Nephron progenitor cell (in vitro differentiated cells): ENCODE results near the gene ZNF143.
A peak's percentile ranks its signal among the peaks of the same experiment; 100 is the strongest.

Source experiments
- DNase-seq: peaks from one replicate; pipeline ENCODE4 v3.0.0; 2021
- H3K27ac Mint-ChIP-seq: 2 replicates; pipeline ENCODE4 v1.8.0; 2021; ENCODE audit warnings: mild to moderate bottlenecking, moderate library complexity, mixed read lengths
- H3K27me3 Mint-ChIP-seq: 2 replicates; pipeline ENCODE4 v1.8.0; 2021; ENCODE audit warnings: mild to moderate bottlenecking, low read depth, mixed read lengths; ENCODE audit not compliant: poor library complexity
- H3K36me3 Mint-ChIP-seq: 2 replicates; pipeline ENCODE4 v1.8.0; 2021; ENCODE audit warnings: low read depth, mixed read lengths
- H3K4me1 Mint-ChIP-seq: 2 replicates; pipeline ENCODE4 v1.8.0; 2021; ENCODE audit warnings: mixed read lengths
- H3K4me3 Mint-ChIP-seq: 2 replicates; pipeline ENCODE4 v1.8.0; 2021; ENCODE audit warnings: mild to moderate bottlenecking, moderate library complexity, mixed read lengths
- H3K9me3 Mint-ChIP-seq: 2 replicates; pipeline ENCODE4 v1.8.0; 2021; ENCODE audit warnings: mild to moderate bottlenecking, moderate library complexity, mixed read lengths
- TF ChIP-seq, protein P1 (sequence below): fragments of 200-600 bp; sonication (generic); IDR thresholded peaks from 2 replicates; pipeline ENCODE4 v1.5.0; 2021; ENCODE audit warnings: antibody characterized with exemption

Gene ZNF143

DNA sequence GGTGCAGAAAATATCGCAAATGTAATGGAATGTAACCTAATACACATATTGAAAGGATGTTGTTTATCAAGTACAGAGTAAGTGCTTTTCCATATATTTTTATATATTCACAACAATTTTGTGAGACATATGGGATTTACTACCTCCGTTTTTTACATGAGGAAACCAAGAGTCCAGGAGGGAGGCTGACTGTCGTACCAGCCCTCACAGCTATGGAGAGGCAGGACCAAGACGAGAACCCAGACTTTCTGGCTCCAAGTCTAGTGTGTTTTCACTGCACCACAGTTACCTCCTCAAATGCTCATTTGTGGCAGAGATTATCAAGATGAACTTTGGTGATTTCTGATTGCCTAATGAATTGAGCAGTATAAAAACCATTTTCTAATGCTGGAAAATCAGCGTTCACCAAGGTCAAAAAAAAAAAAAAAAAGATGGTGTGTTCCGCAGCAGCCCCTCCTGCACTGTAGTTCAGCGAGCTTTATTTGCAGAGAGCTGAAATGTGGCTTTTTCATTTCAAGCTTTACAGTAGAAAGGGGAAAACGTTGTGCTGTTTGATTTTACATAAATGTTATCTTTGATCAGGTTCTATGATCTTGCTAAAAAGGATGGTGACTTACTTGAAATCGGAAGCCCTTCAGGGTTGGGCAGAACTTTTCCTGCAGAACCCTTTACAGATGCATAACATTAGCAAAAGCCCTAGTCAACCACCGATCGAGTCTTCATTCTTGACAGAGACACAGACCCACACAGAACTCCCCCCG lies 67.9 kb downstream of the ZNF143 start:
- DNase-seq: no peak
- Mint-ChIP-seq H3K27ac (peak overlapping the region; percentile 16), H3K4me3 (no peak overlapping the region), H3K36me3 (peaks cover 28% of the 10 kb centered on the region), H3K9me3 (no peaks in the 10 kb centered on the region), H3K27me3 (peaks cover 3% of the 10 kb centered on the region), H3K4me1 (peaks cover 33% of the 10 kb centered on the region)
- TF ChIP-seq, protein P1, sequence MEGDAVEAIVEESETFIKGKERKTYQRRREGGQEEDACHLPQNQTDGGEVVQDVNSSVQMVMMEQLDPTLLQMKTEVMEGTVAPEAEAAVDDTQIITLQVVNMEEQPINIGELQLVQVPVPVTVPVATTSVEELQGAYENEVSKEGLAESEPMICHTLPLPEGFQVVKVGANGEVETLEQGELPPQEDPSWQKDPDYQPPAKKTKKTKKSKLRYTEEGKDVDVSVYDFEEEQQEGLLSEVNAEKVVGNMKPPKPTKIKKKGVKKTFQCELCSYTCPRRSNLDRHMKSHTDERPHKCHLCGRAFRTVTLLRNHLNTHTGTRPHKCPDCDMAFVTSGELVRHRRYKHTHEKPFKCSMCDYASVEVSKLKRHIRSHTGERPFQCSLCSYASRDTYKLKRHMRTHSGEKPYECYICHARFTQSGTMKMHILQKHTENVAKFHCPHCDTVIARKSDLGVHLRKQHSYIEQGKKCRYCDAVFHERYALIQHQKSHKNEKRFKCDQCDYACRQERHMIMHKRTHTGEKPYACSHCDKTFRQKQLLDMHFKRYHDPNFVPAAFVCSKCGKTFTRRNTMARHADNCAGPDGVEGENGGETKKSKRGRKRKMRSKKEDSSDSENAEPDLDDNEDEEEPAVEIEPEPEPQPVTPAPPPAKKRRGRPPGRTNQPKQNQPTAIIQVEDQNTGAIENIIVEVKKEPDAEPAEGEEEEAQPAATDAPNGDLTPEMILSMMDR: no peak

DNA sequence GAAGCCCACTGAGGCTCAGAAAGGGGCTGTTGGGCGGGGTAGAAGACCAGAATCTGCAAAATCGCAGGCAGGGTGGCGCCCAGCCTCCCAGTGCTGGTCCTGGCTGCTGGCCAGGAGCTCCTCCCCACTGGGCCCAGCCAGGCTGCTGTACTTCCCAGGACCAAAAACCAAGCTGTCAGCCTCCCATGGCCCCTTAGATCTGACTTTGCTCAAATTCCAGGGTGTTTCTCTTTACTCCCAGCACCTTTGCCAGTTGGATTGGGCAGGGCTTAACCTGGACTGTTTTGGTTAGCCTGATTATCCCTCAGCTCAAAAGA lies 68.5 kb downstream of the ZNF143 start:
- Mint-ChIP-seq H3K27me3 (peaks cover 3% of the 10 kb centered on the region), H3K4me1 (peaks cover 38% of the 10 kb centered on the region), H3K27ac (peak overlapping the region; percentile 94), H3K36me3 (peaks cover 24% of the 10 kb centered on the region), H3K4me3 (no peak overlapping the region), H3K9me3 (no peaks in the 10 kb centered on the region)
- TF ChIP-seq, protein P1: no peak
- no peak for DNase-seq

DNA sequence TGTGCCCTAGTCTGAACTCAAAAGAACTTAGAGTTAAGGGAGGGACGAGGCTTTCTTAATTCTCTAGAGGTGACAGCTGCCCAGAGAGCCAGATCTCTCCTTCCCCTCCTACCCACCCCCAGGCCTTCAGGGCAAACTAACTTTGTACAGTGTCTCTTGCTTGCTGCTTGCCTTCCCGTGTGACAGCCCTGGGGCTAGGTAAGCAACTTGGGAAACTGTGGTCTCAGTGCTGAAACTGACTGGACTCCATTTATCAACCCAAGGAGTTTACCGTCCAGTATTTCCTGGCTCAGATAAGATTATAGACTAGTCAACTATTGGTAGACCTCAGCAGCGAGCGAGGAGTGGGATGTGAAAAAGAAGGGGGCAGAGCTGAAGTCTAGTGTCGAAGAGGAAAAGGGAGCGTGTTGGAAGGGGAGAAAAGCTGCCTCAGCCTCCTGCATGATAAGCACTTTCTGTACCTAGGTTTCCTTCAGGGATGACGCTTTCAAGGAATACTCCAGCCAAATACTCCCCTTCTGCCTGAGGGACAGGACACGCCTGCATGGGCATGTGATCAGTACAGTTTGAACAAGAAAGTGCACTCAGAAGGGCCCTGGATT lies 69.3 kb downstream of the ZNF143 start:
- Mint-ChIP-seq H3K27ac (peak overlapping the region; percentile 94), H3K4me1 (peaks cover 43% of the 10 kb centered on the region), H3K9me3 (no peaks in the 10 kb centered on the region), H3K27me3 (peaks cover 3% of the 10 kb centered on the region), H3K4me3 (no peak overlapping the region), H3K36me3 (peaks cover 24% of the 10 kb centered on the region)
- no peak for DNase-seq
- TF ChIP-seq, protein P1: no peak

DNA sequence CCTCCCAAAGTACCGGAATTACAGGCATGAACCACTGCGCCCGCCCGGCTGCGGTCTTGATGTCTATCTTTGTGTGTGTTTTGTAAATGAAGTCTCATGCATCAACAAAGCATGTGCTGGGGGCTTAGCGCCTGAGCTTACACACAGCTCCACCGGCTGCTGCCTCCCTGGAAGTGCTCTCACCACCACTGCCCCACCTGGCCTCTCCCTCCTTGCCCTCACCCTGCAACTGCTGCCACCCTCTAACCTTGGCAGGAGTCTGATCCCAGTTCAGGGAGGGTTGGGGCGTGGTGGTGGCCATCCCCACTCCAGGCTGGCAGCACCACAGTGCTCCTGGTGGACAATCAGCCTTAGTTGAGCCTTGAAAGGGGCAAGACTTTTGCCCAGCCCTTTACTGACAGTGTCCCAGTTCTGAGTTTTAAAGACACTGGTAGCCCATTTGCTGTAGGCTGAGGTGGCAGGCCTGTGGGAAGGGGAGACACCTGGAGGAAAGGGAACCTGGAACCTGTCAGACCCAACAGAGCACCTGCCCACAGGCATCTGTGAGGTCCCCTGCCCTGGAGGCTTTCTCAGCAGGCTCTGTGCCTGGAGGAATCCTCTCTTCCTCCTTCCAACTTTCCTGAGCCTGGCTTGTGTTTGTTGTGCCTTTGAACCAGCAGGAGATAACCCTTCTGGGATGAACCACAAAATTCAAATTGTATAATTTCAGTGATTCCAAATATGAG lies 70.3 kb downstream of the ZNF143 start:
- Mint-ChIP-seq H3K9me3 (no peaks in the 10 kb centered on the region), H3K27me3 (peaks cover 3% of the 10 kb centered on the region), H3K4me3 (no peak overlapping the region), H3K27ac (peak overlapping the region; percentile 48), H3K36me3 (peaks cover 16% of the 10 kb centered on the region), H3K4me1 (peaks cover 43% of the 10 kb centered on the region)
- DNase-seq: no peak
- TF ChIP-seq, protein P1: no peak

DNA sequence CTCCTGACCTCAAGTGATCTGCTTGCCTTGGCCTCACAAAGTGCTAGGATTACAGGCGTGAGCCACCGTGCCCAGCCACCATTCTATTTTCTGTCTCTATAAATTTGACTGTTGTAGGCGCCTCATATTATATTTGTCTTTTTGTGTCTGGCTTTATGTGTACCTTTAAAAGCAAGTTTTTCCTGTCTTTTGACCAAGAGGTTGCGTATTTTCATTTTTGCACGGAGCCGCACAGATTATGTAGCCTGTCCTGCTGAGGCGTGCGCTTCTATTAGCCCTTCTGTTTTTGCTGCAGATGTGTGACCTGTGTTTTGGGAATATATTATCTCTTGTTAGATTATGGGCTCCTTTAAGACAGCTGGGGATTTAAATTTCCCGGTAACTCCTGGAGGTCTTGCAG lies 72.2 kb downstream of the ZNF143 start:
- H3K36me3 Mint-ChIP-seq: no peaks in the 10 kb centered on the region
- H3K4me3 Mint-ChIP-seq: no peak overlapping the region
- no peaks in the 10 kb centered on the region for H3K9me3 Mint-ChIP-seq
- peak overlapping the region; percentile 72 for H3K27ac Mint-ChIP-seq
- peaks cover 43% of the 10 kb centered on the region for H3K4me1 Mint-ChIP-seq
- peaks cover 3% of the 10 kb centered on the region for H3K27me3 Mint-ChIP-seq
- TF ChIP-seq, protein P1: no peak
- DNase-seq: no peak
